IMR-90 (cell line): ENCODE results near the gene EPHA10. TPM values are rescaled to one million over a fixed set of nuclear protein-coding genes. Genes with fewer than 3 reads are reported as not detected.

Source experiments
- ATAC-seq: fragments of 200-7000 bp; cut with Tn5 transposase; 2 replicates; pipeline ENCODE4 v1.9.1; 2020; ENCODE audit warnings: low read depth, mild to moderate bottlenecking, moderate library complexity
- BruUV-seq: library from RNA; stranded (reverse); fragments of 400-500 nt; replicated peaks from 2 replicates; lab custom pipeline; 2021; lab: Mats Ljungman, UMichigan
- CTCF ChIA-PET: fragments of 300-600 bp; formaldehyde crosslinking; extraction: SDS; loops from one replicate; lab custom pipeline; 2021; ENCODE audit warnings: antibody characterized with exemption; lab: Yijun Ruan, JAX
- POLR2A ChIA-PET: fragments of 300-600 bp; sonication (Branson Sonifier 250); formaldehyde crosslinking; loops from one replicate; lab custom pipeline; 2022; ENCODE audit warnings: antibody characterized with exemption; ENCODE audit not compliant: unreplicated experiment; lab: Charles Lee
- DNase-seq: peaks from one replicate; pipeline ENCODE4 v3.0.0; 2013
- H2AFZ ChIP-seq: replicated peaks from 2 replicates; pipeline ENCODE3; 2013; ENCODE audit warnings: low read length, mild to moderate bottlenecking; ENCODE audit not compliant: poor library complexity
- H2AK5ac ChIP-seq: 2 replicates; pipeline ENCODE4 v1.6.1; 2013; ENCODE audit warnings: low read depth, low read length, inconsistent platforms
- H2AK9ac ChIP-seq: replicated peaks from 2 replicates; pipeline ENCODE3; 2013; ENCODE audit warnings: mild to moderate bottlenecking, low read depth, low read length, moderate library complexity; ENCODE audit not compliant: poor library complexity
- H2BK120ac ChIP-seq: 2 replicates; pipeline ENCODE4 v1.6.1; 2013; ENCODE audit warnings: low read depth, low read length, inconsistent platforms
- H2BK15ac ChIP-seq: 3 replicates; pipeline ENCODE4 v1.6.1; 2013; ENCODE audit warnings: low read depth, low read length, inconsistent platforms
- H2BK20ac ChIP-seq: 2 replicates; pipeline ENCODE4 v1.6.1; 2013; ENCODE audit warnings: low read depth, mild to moderate bottlenecking, inconsistent platforms, low read length, moderate library complexity
- H2BK5ac ChIP-seq: 2 replicates; pipeline ENCODE4 v1.6.1; 2013; ENCODE audit warnings: mild to moderate bottlenecking, low read depth, low read length, inconsistent platforms; ENCODE audit not compliant: poor library complexity, severe bottlenecking
- H3K14ac ChIP-seq: replicated peaks from 2 replicates; pipeline ENCODE4 v1.6.1; 2013; ENCODE audit warnings: low read depth, low read length, inconsistent platforms
- H3K18ac ChIP-seq: 2 replicates; pipeline ENCODE4 v1.6.1; 2013; ENCODE audit warnings: low read depth, low read length, control low read depth
- H3K23ac ChIP-seq: 2 replicates; pipeline ENCODE4 v1.6.1; 2013; ENCODE audit warnings: low read depth, low read length, inconsistent platforms
- H3K27ac ChIP-seq: 2 replicates; pipeline ENCODE4 v1.5.1; 2013; ENCODE audit warnings: mild to moderate bottlenecking, control low read depth, low read length; ENCODE audit not compliant: insufficient read depth
- H3K27me3 ChIP-seq: 2 replicates; pipeline ENCODE4 v1.6.1; 2013; ENCODE audit warnings: low read length; ENCODE audit not compliant: control insufficient read depth, insufficient read depth
- H3K36me3 ChIP-seq: 2 replicates; pipeline ENCODE4 v1.6.1; 2013; ENCODE audit warnings: low read length, mixed read lengths; ENCODE audit not compliant: control insufficient read depth, insufficient read depth
- H3K4ac ChIP-seq: 2 replicates; pipeline ENCODE4 v1.6.1; 2013; ENCODE audit warnings: low read depth, low read length, inconsistent platforms
- H3K4me1 ChIP-seq: 2 replicates; pipeline ENCODE4 v1.6.1; 2013; ENCODE audit warnings: low read length, mixed read lengths; ENCODE audit not compliant: control insufficient read depth, insufficient read depth
- H3K4me2 ChIP-seq: 2 replicates; pipeline ENCODE4 v1.6.1; 2013; ENCODE audit warnings: low read depth, mild to moderate bottlenecking, control low read depth, low read length, moderate library complexity
- H3K4me3 ChIP-seq: 2 replicates; pipeline ENCODE4 v1.5.1; 2013; ENCODE audit warnings: low read depth, mild to moderate bottlenecking, control low read depth, low read length, moderate library complexity; ENCODE audit not compliant: insufficient read depth
- H3K56ac ChIP-seq: 2 replicates; pipeline ENCODE4 v1.6.1; 2013; ENCODE audit warnings: low read length, inconsistent platforms; ENCODE audit not compliant: insufficient read depth; ENCODE audit errors: extremely low read depth
- H3K79me1 ChIP-seq, 2 experiments: 2 replicates each; pipeline ENCODE4 v1.6.1; 2013; ENCODE audit warnings: low read length in 2 of 2, inconsistent platforms in 1 of 2, low read depth in 1 of 2
- H3K9ac ChIP-seq: 2 replicates; pipeline ENCODE4 v1.6.1; 2013; ENCODE audit warnings: low read depth, low read length, control low read depth
- H3K9me1 ChIP-seq: 2 replicates; pipeline ENCODE4 v1.6.1; 2013; ENCODE audit warnings: low read length, inconsistent platforms; ENCODE audit not compliant: insufficient read depth
- H3K9me3 ChIP-seq: 2 replicates; pipeline ENCODE4 v1.6.1; 2013; ENCODE audit warnings: low read length; ENCODE audit not compliant: control insufficient read depth, insufficient read depth
- H4K20me1 ChIP-seq: 2 replicates; pipeline ENCODE4 v1.6.1; 2013; ENCODE audit warnings: low read length, inconsistent platforms; ENCODE audit not compliant: insufficient read depth
- H4K5ac ChIP-seq: 2 replicates; pipeline ENCODE4 v1.6.1; 2013; ENCODE audit warnings: mild to moderate bottlenecking, low read depth, low read length, control low read depth
- H4K8ac ChIP-seq, 2 experiments: 2 replicates each; pipeline ENCODE4 v1.6.1; 2013; ENCODE audit warnings: low read depth in 2 of 2, low read length in 2 of 2, control low read depth in 1 of 2, inconsistent platforms in 1 of 2
- H4K91ac ChIP-seq: 2 replicates; pipeline ENCODE4 v1.6.1; 2013; ENCODE audit warnings: low read depth, low read length, inconsistent platforms; ENCODE audit not compliant: insufficient read depth
- CEBPB ChIP-seq: IDR thresholded peaks from 2 replicates; pipeline ENCODE4 v1.6.1; 2012; ENCODE audit warnings: low read depth, low read length, improper control_type of control experiment
- MAZ ChIP-seq: IDR thresholded peaks from 2 replicates; pipeline ENCODE4 v1.6.1; 2012; ENCODE audit warnings: low read depth, mild to moderate bottlenecking, low read length, improper control_type of control experiment, moderate library complexity, borderline replicate concordance
- WGBS, 2 experiments: methylation state at CpG; one replicate each; pipeline versions ENCODE4 v1.1.5 to v1.1.7; 2013; ENCODE audit warnings: missing lambda C conversion rate in 2 of 2; ENCODE audit not compliant: insufficient read length in 1 of 2; ENCODE audit errors: extremely low coverage in 2 of 2; 5-methylcytosine and 5-hydroxymethylcytosine counted together
- dilution Hi-C: fragments of 300-500 bp; cut with HindIII; formaldehyde crosslinking; loops from one replicate; pipeline ENCODE4 v1.14.3; 2018; ENCODE audit warnings: low sequenced_read_pairs; ENCODE audit not compliant: unreplicated experiment
- in situ Hi-C: fragments of 300-500 bp; cut with MboI; formaldehyde crosslinking; loops from 3 replicates; pipeline ENCODE4 v1.14.3; 2019; ENCODE audit warnings: low sequenced_read_pairs, inconsistent platforms, mixed read lengths
- intact Hi-C: fragments of 100-400 bp; cut with micrococcal nuclease; formaldehyde crosslinking; loops from 2 replicates; pipeline ENCODE4 v1.10.0; 2022
- polyA plus RNA-seq, 3 experiments: library from polyadenylated mRNA; depleted of rRNA; stranded (reverse); fragments of >200 nt; gene quantifications; 2 replicates each; pipeline ENCODE4 v1.2.3, GENCODE V29; 2012; ENCODE audit warnings: low replicate concordance in 1 of 3
- total RNA-seq: library from RNA; depleted of rRNA; stranded (reverse); fragments of >200 nt; gene quantifications from 2 replicates; pipeline ENCODE4 v1.2.3, GENCODE V29; 2012

EPHA10 gene
- total and polyA plus RNA-seq, 2 of the 4 experiments (the other 2 are of a cell fraction) = not detected

GRCh38 chr1:37746806-37747205 lies 18.1 kb downstream of the EPHA10 start:
- in situ Hi-C loops = no loop called here
- no peak overlapping the region for H3K4me2 ChIP-seq
- no peak overlapping the region for H3K14ac ChIP-seq
- no peak overlapping the region for H2BK5ac ChIP-seq
- no peaks in the 10 kb centered on the region; the same call in 1 of the 2 replicates for H3K27me3 ChIP-seq
- ATAC-seq = no peak
- H3K9me1 ChIP-seq = no peaks in the 10 kb centered on the region
- H3K4ac ChIP-seq = no peak overlapping the region
- H2BK20ac ChIP-seq = no peak overlapping the region
- no peak overlapping the region for H4K5ac ChIP-seq
- no peak overlapping the region for H2AK9ac ChIP-seq
- H3K4me1 ChIP-seq = no peaks in the 10 kb centered on the region
- DNase-seq = no peak
- H3K27ac ChIP-seq = no peak overlapping the region
- H3K79me1 ChIP-seq = no peaks in the 10 kb centered on the region
- BruUV-seq = no TSS peak
- no peak overlapping the region for H2AK5ac ChIP-seq
- no peak overlapping the region for H3K18ac ChIP-seq
- WGBS, 2 experiments = no CpG with 5 or more reads among the region's 3 CpGs
- H2AFZ ChIP-seq = no peak overlapping the region
- H3K9ac ChIP-seq = no peak overlapping the region
- ChIA-PET POLR2A (no interaction called here), CTCF (no interaction called here)
- no peak overlapping the region for H3K56ac ChIP-seq
- no peak for TF ChIP-seq MAZ
- 0 out of 2 replicates have a peak, but pooled peaks have one; percentile 18 for TF ChIP-seq CEBPB
- no peak overlapping the region for H4K91ac ChIP-seq
- H4K20me1 ChIP-seq = no peaks in the 10 kb centered on the region
- H3K9me3 ChIP-seq = no peaks in the 10 kb centered on the region
- H3K23ac ChIP-seq = no peak overlapping the region
- no peaks in the 10 kb centered on the region for H3K36me3 ChIP-seq
- intact Hi-C loops = no loop called here
- no peak overlapping the region for H4K8ac ChIP-seq
- H2BK15ac ChIP-seq = no peak overlapping the region
- no peak overlapping the region for H3K4me3 ChIP-seq
- dilution Hi-C loops = no loop called here
- no peak overlapping the region for H2BK120ac ChIP-seq
